ENCODE data around the gene SHC3. TPM values are rescaled to one million over a fixed set of nuclear protein-coding genes. Genes with fewer than 3 reads are reported as not detected.

Gene SHC3
- total and polyA plus RNA-seq, 2 donors from 2014 or later, result 0.95 to 1.5 TPM

GRCh38 chr9:88974641-88975040 is 204.0 kb downstream of the SHC3 start:
- Histone ChIP-seq H3K27me3 (ENCODE audit: control insufficient read depth, insufficient read depth, low read length) (no peaks in the 10 kb centered on the region), H3K36me3 (ENCODE audit: control insufficient read depth in 2 of 3, insufficient read depth in 3 of 3, low read length in 3 of 3) (no peaks in the 10 kb centered on the region), H3K4me1 (ENCODE audit: control insufficient read depth in 2 of 3, insufficient read depth in 2 of 3, low read depth in 1 of 3, low read length in 3 of 3) (no peaks in the 10 kb centered on the region), H3K9ac (ENCODE audit: low read length in 3 of 3) (no peak overlapping the region), H3K9me3 (ENCODE audit: control insufficient read depth in 2 of 3, insufficient read depth in 1 of 3, low read length in 3 of 3) (peaks cover 0 to 3% (median 0%) of the 10 kb centered on the region in 3 donors), H3K4me3 (ENCODE audit: low read length in 3 of 3) (no peak overlapping the region), H3K27ac (ENCODE audit: low read depth in 2 of 2, low read length in 2 of 2) (no peak overlapping the region)
- no peak for TF ChIP-seq CTCF (IDR thresholded peaks at IDR 0.05; ENCODE audit: borderline replicate concordance, extremely low read depth, insufficient read depth)
- intact Hi-C loops (cut with DNase I), result no loop called here
- FAIRE-seq (no peak), DNase-seq (no peak)

GRCh38 chr9:88973281-88974045 is 205.2 kb downstream of the SHC3 start:
- DNase-seq (no peak), FAIRE-seq (no peak)
- intact Hi-C loops (cut with DNase I), result no loop called here
- no peaks in the 10 kb centered on the region for H3K27me3 ChIP-seq (ENCODE audit: control insufficient read depth, insufficient read depth, low read length)
- H3K9me3 ChIP-seq (ENCODE audit: control insufficient read depth in 2 of 3, insufficient read depth in 1 of 3, low read length in 3 of 3), result peaks cover 0 to 3% (median 0%) of the 10 kb centered on the region in 3 donors
- no peak overlapping the region for H3K27ac ChIP-seq (ENCODE audit: low read depth in 2 of 2, low read length in 2 of 2)
- peak overlapping the region in 1 of 3 donors; percentile 9 for H3K4me3 ChIP-seq (ENCODE audit: low read length in 3 of 3)
- H3K9ac ChIP-seq (ENCODE audit: low read length in 3 of 3), result no peak overlapping the region
- TF ChIP-seq CTCF (IDR thresholded peaks at IDR 0.05; ENCODE audit: borderline replicate concordance, extremely low read depth, insufficient read depth), result no peak
- no peaks in the 10 kb centered on the region for H3K36me3 ChIP-seq (ENCODE audit: control insufficient read depth in 2 of 3, insufficient read depth in 3 of 3, low read length in 3 of 3)
- H3K4me1 ChIP-seq (ENCODE audit: control insufficient read depth in 2 of 3, insufficient read depth in 2 of 3, low read depth in 1 of 3, low read length in 3 of 3), result no peaks in the 10 kb centered on the region

GRCh38 chr9:88972401-88972800 is 206.2 kb downstream of the SHC3 start:
- H3K4me3 ChIP-seq (ENCODE audit: low read length in 3 of 3), result no peak overlapping the region
- no peaks in the 10 kb centered on the region for H3K27me3 ChIP-seq (ENCODE audit: control insufficient read depth, insufficient read depth, low read length)

More at GRCh38 chr9:88972401-88972800, 206.2 kb downstream of the SHC3 start:
- FAIRE-seq (no peak), DNase-seq (no peak)
- TF ChIP-seq CTCF (IDR thresholded peaks at IDR 0.05; ENCODE audit: borderline replicate concordance, extremely low read depth, insufficient read depth), result no peak
- no peak overlapping the region for H3K9ac ChIP-seq (ENCODE audit: low read length in 3 of 3)
- H3K27ac ChIP-seq (ENCODE audit: low read depth in 2 of 2, low read length in 2 of 2), result no peak overlapping the region
- peaks cover 0 to 3% (median 0%) of the 10 kb centered on the region in 3 donors for H3K9me3 ChIP-seq (ENCODE audit: control insufficient read depth in 2 of 3, insufficient read depth in 1 of 3, low read length in 3 of 3)
- intact Hi-C loops (cut with DNase I), result no loop called here
- no peaks in the 10 kb centered on the region for H3K36me3 ChIP-seq (ENCODE audit: control insufficient read depth in 2 of 3, insufficient read depth in 3 of 3, low read length in 3 of 3)
- no peaks in the 10 kb centered on the region for H3K4me1 ChIP-seq (ENCODE audit: control insufficient read depth in 2 of 3, insufficient read depth in 2 of 3, low read depth in 1 of 3, low read length in 3 of 3)

Data from kidney (tissue), 14 donors.